ENCODE data around the gene DIRAS1. TPM values are rescaled to one million over a fixed set of nuclear protein-coding genes. Genes with fewer than 3 reads are reported as not detected.
A peak's percentile ranks its signal among the peaks of the same experiment; 100 is the strongest.

The DIRAS1 gene
- total RNA-seq, 1 donor from 2014 or later, result 3.1 TPM

DNA sequence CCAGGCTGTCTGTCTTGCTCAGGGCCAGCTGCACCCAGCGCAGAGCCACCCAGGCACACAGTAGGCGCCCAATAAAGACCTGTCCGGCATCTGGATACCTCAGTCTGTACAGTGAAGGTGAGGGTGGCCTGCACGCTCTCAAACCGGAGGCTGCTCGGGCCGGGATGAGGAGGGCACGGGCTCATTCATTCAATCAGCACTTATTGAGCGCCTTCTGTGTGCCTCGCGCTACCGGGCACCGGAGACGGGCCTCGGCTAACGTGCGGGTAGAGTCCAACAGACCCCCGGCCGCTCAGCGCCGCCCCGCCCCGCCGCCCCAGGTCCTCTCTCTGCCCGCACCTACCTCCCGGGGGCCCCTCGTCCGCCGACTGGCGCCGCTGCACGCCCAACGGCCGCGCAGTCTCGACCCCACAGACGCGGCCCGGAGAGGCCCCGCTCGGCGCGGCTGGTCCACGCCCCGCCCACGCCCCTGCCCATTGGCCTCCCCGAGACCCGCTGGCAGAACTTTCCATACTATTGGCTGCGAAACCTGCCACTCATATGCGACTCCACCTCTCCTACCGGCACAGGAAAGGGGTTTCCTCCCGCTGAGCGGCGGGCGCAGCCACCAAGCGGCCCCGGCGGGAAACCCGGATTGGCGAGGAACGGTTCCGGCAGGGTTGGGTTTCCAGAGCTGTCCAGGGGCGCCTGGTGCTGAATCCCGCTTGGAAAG is 18.6 kb upstream of the DIRAS1 start, which contains the start of gene SLC39A3:
SLC39A3 (minus strand) TSS at position 416 of the 712 bp plus-strand sequence. CDS start 2,760 bp downstream, outside the sequence.
- H3K4me3 ChIP-seq (ENCODE audit: low read depth, low read length), result peak within 1 kb of the TSS; percentile 71
- peak; percentile 73 for DNase-seq (ENCODE audit: low read depth)
- TF ChIP-seq, protein P1, sequence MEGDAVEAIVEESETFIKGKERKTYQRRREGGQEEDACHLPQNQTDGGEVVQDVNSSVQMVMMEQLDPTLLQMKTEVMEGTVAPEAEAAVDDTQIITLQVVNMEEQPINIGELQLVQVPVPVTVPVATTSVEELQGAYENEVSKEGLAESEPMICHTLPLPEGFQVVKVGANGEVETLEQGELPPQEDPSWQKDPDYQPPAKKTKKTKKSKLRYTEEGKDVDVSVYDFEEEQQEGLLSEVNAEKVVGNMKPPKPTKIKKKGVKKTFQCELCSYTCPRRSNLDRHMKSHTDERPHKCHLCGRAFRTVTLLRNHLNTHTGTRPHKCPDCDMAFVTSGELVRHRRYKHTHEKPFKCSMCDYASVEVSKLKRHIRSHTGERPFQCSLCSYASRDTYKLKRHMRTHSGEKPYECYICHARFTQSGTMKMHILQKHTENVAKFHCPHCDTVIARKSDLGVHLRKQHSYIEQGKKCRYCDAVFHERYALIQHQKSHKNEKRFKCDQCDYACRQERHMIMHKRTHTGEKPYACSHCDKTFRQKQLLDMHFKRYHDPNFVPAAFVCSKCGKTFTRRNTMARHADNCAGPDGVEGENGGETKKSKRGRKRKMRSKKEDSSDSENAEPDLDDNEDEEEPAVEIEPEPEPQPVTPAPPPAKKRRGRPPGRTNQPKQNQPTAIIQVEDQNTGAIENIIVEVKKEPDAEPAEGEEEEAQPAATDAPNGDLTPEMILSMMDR (IDR thresholded peaks at IDR 0.05; ENCODE audit: insufficient read depth, low read length, poor library complexity, severe bottlenecking), result peak; percentile 14
- H3K36me3 ChIP-seq (ENCODE audit: control insufficient read depth, insufficient read depth, low read length), result no peaks in the 10 kb centered on the region
- no peaks in the 10 kb centered on the region for H3K27me3 ChIP-seq (ENCODE audit: control insufficient read depth, insufficient read depth, low read length)

GRCh38 chr19:2736550-2737190 is 15.5 kb upstream of the DIRAS1 start:
- no peak for DNase-seq (ENCODE audit: low read depth)
- Histone ChIP-seq H3K27me3 (ENCODE audit: control insufficient read depth, insufficient read depth, low read length) (no peaks in the 10 kb centered on the region), H3K36me3 (ENCODE audit: control insufficient read depth, insufficient read depth, low read length) (peaks cover 2% of the 10 kb centered on the region), H3K4me3 (ENCODE audit: low read depth, low read length) (no peak overlapping the region)
- TF ChIP-seq, protein P1 (IDR thresholded peaks at IDR 0.05; ENCODE audit: insufficient read depth, low read length, poor library complexity, severe bottlenecking), result no peak

GRCh38 chr19:2735374-2735773 is 14.2 kb upstream of the DIRAS1 start:
- TF ChIP-seq, protein P1 (IDR thresholded peaks at IDR 0.05; ENCODE audit: insufficient read depth, low read length, poor library complexity, severe bottlenecking), result no peak
- Histone ChIP-seq H3K36me3 (ENCODE audit: control insufficient read depth, insufficient read depth, low read length) (peaks cover 2% of the 10 kb centered on the region), H3K27me3 (ENCODE audit: control insufficient read depth, insufficient read depth, low read length) (no peaks in the 10 kb centered on the region), H3K4me3 (ENCODE audit: low read depth, low read length) (no peak overlapping the region)
- no peak for DNase-seq (ENCODE audit: low read depth)

- Histone ChIP-seq H3K36me3 (ENCODE audit: control insufficient read depth, insufficient read depth, low read length) (peaks cover 2% of the 10 kb centered on the region), H3K4me3 (ENCODE audit: low read depth, low read length) (no peak overlapping the region), H3K27me3 (ENCODE audit: control insufficient read depth, insufficient read depth, low read length) (no peaks in the 10 kb centered on the region)
- no peak for DNase-seq (ENCODE audit: low read depth)
- TF ChIP-seq, protein P1 (IDR thresholded peaks at IDR 0.05; ENCODE audit: insufficient read depth, low read length, poor library complexity, severe bottlenecking), result no peak
Measured at GRCh38 chr19:2734589-2735288, 13.6 kb upstream of the DIRAS1 start.

DNA sequence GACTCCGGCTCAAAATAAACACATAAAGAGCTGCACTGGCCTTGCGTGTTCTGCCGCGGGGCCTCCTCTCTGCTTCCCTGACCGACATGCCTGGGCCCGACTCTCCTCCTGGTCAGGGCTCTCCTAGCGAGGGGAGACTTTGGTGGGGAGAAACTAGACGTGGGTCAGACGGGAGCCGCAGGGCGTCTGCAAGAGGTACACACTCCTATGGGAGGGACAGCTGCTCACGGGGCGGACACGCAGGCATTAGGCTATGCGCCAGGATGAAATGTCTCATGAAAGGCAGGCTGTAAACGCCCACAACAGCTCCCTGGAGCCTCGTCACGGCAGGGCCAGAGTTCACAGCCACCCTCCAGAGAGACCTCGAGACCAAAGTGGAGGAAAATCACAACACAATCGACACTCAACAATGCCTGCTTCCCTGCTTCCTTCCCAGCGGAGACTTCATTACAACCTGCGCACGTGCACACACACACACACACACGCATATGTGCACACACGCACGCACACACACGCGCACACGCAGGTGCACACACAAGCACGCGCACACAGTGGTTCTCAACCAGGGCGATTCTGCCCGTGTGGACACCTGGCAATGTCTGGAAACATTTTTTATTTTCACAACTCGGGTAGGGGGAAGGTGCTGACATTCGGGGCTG is 12.9 kb upstream of the DIRAS1 start:
- no peak for DNase-seq (ENCODE audit: low read depth)
- TF ChIP-seq, protein P1 (IDR thresholded peaks at IDR 0.05; ENCODE audit: insufficient read depth, low read length, poor library complexity, severe bottlenecking), result no peak
- Histone ChIP-seq H3K4me3 (ENCODE audit: low read depth, low read length) (no peak overlapping the region), H3K36me3 (ENCODE audit: control insufficient read depth, insufficient read depth, low read length) (peaks cover 2% of the 10 kb centered on the region), H3K27me3 (ENCODE audit: control insufficient read depth, insufficient read depth, low read length) (no peaks in the 10 kb centered on the region)
